T-cell (primary cell): ENCODE results near the gene SMIM32. TPM values are rescaled to one million over a fixed set of nuclear protein-coding genes. Genes with fewer than 3 reads are reported as not detected.

ENCODE experiments used
- ATAC-seq, 4 experiments: fragments of 200-7000 bp in 3 of 4; fragments of 150-1000 bp in 1 of 4; cut with Tn5 transposase; replicated peaks in 1 of 4; 1 replicate in 3 of 4; 2 replicates in 1 of 4; pipeline ENCODE4 v1.10.0; 2021; ENCODE audit warnings: moderate library complexity in 3 of 4, mild to moderate bottlenecking in 2 of 4, moderate number of reproducible peaks in 1 of 4
- CTCF ChIA-PET, 2 donors: fragments of 300-600 bp; sonication (Branson Sonifier 250); formaldehyde crosslinking; loops; one replicate each; lab custom pipeline; 2022; ENCODE audit warnings: antibody characterized with exemption in 2 of 2; lab: Charles Lee
- POLR2A ChIA-PET, 2 donors: fragments of 300-600 bp; sonication (Branson Sonifier 250); formaldehyde crosslinking; loops; one replicate each; lab custom pipeline; 2022; ENCODE audit warnings: antibody characterized with exemption in 2 of 2; lab: Charles Lee
- DNase-seq, 35 experiments: peaks; one replicate each; pipeline versions ENCODE4 v3.0.0 to v3.0.0-alpha.2; 2013 to 2023
- H3K27ac ChIP-seq: one replicate; pipeline ENCODE4 v1.5.1; 2013; ENCODE audit warnings: low read length
- H3K27me3 ChIP-seq, 2 experiments: replicated peaks in 1 of 2; 1 replicate in 1 of 2; 2 replicates in 1 of 2; pipeline versions ENCODE4 v1.6.1 to v1.7.0; 2013; ENCODE audit warnings: low read length in 1 of 2, mixed read lengths in 1 of 2; ENCODE audit not compliant: control insufficient read depth in 2 of 2, insufficient read depth in 2 of 2; ENCODE audit errors: extremely low read depth in 1 of 2
- H3K36me3 ChIP-seq, 2 donors: 1 replicate in 1 of 2; 2 replicates in 1 of 2; pipeline versions ENCODE4 v1.6.1 to v1.7.0; 2013; ENCODE audit warnings: low read length in 1 of 2; ENCODE audit not compliant: control insufficient read depth in 2 of 2, insufficient read depth in 1 of 2; ENCODE audit errors: extremely low read depth in 1 of 2
- H3K4me1 ChIP-seq, 2 experiments: 1 replicate in 1 of 2; 2 replicates in 1 of 2; pipeline versions ENCODE4 v1.6.1 to v1.7.0; 2013; ENCODE audit warnings: low read length in 2 of 2, mixed read lengths in 1 of 2; ENCODE audit not compliant: insufficient read depth in 2 of 2, control insufficient read depth in 1 of 2; ENCODE audit errors: extremely low read depth in 1 of 2
- H3K4me3 ChIP-seq, 2 donors: 1 replicate in 1 of 2; 2 replicates in 1 of 2; pipeline versions ENCODE4 v1.5.1 to v1.7.0; 2013; ENCODE audit warnings: mild to moderate bottlenecking in 2 of 2, low read length in 1 of 2, moderate library complexity in 1 of 2; ENCODE audit not compliant: control insufficient read depth in 1 of 2; ENCODE audit errors: extremely low read depth in 1 of 2
- H3K9me3 ChIP-seq: 2 replicates; pipeline ENCODE4 v1.7.0; 2013
- H3K27ac Mint-ChIP-seq, 2 donors: one replicate each; pipeline ENCODE4 v1.8.0; 2020 to 2021; ENCODE audit warnings: mild to moderate bottlenecking in 2 of 2, mixed read lengths in 2 of 2
- H3K27me3 Mint-ChIP-seq, 2 donors: one replicate each; pipeline ENCODE4 v1.8.0; 2021 to 2022; ENCODE audit warnings: mixed read lengths in 2 of 2
- H3K36me3 Mint-ChIP-seq: one replicate; pipeline ENCODE4 v1.8.0; 2021; ENCODE audit warnings: mixed read lengths
- H3K4me1 Mint-ChIP-seq, 3 donors: one replicate each; pipeline ENCODE4 v1.8.0; 2020 to 2022; ENCODE audit warnings: mixed read lengths in 3 of 3, mild to moderate bottlenecking in 1 of 3
- H3K4me3 Mint-ChIP-seq, 3 donors: one replicate each; pipeline ENCODE4 v1.8.0; 2020 to 2022; ENCODE audit warnings: mild to moderate bottlenecking in 3 of 3, mixed read lengths in 3 of 3, moderate library complexity in 3 of 3
- H3K9me3 Mint-ChIP-seq, 3 donors: one replicate each; pipeline ENCODE4 v1.8.0; 2020 to 2022; ENCODE audit warnings: mixed read lengths in 3 of 3
- whole genome bisulfite sequencing: methylation state at CpG from one replicate; pipeline ENCODE4 v1.1.5; 2013; ENCODE audit warnings: missing lambda C conversion rate; ENCODE audit not compliant: insufficient coverage; 5-methylcytosine and 5-hydroxymethylcytosine counted together
- total RNA-seq, 35 experiments: library from RNA in 6 of 35; stranded (reverse) in 6 of 35; fragments of 120-200 nt in 1 of 35; gene quantifications; one replicate each; pipeline versions ENCODE4 v1.2.1 to v1.2.4 and lab custom pipeline; 2013 to 2026

The SMIM32 gene
- total RNA-seq, 5 donors from 2014 or later (not counting 1 experiment from before 2014, with no cell fraction given) = not detected

DNA sequence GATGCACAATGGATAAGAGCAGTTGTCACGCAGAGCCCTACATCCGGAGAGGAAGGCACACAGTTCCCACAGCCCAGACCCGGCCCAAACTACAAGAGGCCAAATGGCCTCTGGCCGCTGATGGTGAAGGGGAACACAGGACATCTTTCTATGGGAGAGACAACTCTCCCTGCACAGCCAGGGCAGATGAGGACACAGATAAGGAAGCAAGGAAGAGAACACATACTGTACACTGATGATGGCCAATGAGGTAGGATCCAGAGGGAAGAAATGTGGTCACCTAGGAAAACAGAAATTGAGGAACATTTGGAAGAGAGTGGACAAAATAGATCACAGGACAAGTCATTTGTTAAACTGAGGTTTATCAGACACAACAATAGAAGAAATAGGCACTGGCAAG, 28.4 kb upstream of the SMIM32 start:
- WGBS = 88% methylated on average over 3 of the region's 4 CpGs
- CTCF ChIA-PET = no interaction called here
- Histone ChIP-seq H3K4me1 (no peaks in the 10 kb centered on the region), H3K36me3 (no peaks in the 10 kb centered on the region), H3K27me3 (peaks cover 0 to 25% of the 10 kb centered on the region in 2 experiments), H3K4me3 (no peak overlapping the region), H3K27ac (no peak overlapping the region), H3K9me3 (no peaks in the 10 kb centered on the region)
- DNase-seq = no peak
- Mint-ChIP-seq H3K9me3 (peaks cover 11 to 23% (median 12%) of the 10 kb centered on the region in 3 donors), H3K4me3 (no peak overlapping the region), H3K36me3 (no peaks in the 10 kb centered on the region), H3K27ac (no peak overlapping the region), H3K4me1 (no peaks in the 10 kb centered on the region), H3K27me3 (peaks cover 9 to 12% of the 10 kb centered on the region in 2 donors)
- POLR2A ChIA-PET = no interaction called here
- ATAC-seq = no peak

DNA sequence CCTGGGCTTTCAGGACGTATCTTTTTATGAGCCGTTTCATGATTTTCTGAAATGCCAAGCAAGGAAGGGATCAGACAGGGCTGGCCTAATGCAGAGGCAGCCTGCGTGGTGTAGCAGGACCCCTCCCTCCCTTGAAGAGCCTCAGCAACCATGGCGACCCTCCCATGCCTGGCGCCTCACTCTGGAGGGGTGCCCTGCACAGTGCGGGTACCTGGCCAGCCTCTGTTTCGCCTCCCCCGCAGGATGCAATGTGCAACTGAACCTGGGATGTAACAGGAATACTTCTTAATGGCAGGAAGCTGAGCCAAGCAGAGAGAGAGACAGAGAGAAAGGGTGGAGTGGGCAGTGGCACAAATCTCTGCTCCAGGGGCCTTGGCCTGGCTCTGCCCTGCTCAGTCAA, 23.3 kb upstream of the SMIM32 start:
- Histone ChIP-seq H3K36me3 (no peaks in the 10 kb centered on the region), H3K4me3 (no peak overlapping the region), H3K4me1 (no peaks in the 10 kb centered on the region), H3K27ac (no peak overlapping the region), H3K9me3 (no peaks in the 10 kb centered on the region), H3K27me3 (peaks cover 0 to 40% of the 10 kb centered on the region in 2 experiments)
- Mint-ChIP-seq H3K4me1 (no peaks in the 10 kb centered on the region), H3K9me3 (peaks cover 3 to 18% (median 9%) of the 10 kb centered on the region in 3 donors), H3K4me3 (no peak overlapping the region), H3K27ac (no peak overlapping the region), H3K36me3 (no peaks in the 10 kb centered on the region), H3K27me3 (peaks cover 14 to 15% of the 10 kb centered on the region in 2 donors)
- CTCF ChIA-PET = no interaction called here
- WGBS = 74% methylated on average over 6 of the region's 8 CpGs
- POLR2A ChIA-PET = no interaction called here
- ATAC-seq = no peak
- DNase-seq = no peak

DNA sequence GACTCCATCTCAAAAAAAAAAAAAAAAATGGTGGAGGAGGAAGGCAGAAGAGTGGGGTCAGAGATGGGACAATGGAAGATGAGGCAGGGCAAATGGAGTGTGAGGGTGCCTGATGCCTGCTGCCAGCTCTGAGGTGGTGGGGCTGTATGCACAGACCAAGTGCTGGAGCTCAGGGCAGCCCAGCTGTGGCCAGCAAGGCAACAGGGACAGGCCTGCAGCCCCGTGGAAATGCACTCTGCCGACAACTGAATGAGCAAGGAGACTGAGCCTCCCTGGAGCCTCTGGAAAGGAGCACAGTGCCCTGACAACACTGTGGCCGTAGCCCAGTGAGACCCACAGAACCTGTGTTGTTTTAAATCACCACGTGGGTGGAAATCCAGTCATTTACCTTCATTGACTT, 22.9 kb upstream of the SMIM32 start:
- DNase-seq (no peak), ATAC-seq (no peak)
- POLR2A ChIA-PET = no interaction called here
- H3K27ac Mint-ChIP-seq = no peak overlapping the region
- H3K27me3 Mint-ChIP-seq = peaks cover 14 to 15% of the 10 kb centered on the region in 2 donors
- Histone ChIP-seq H3K4me1 (no peaks in the 10 kb centered on the region), H3K27me3 (peaks cover 0 to 39% of the 10 kb centered on the region in 2 experiments), H3K9me3 (no peaks in the 10 kb centered on the region), H3K4me3 (no peak overlapping the region), H3K27ac (no peak overlapping the region), H3K36me3 (no peaks in the 10 kb centered on the region)
- CTCF ChIA-PET = no interaction called here
- no peaks in the 10 kb centered on the region for H3K36me3 Mint-ChIP-seq
- 84% methylated on average over 4 of the region's 4 CpGs for WGBS
- peaks cover 0 to 16% (median 7%) of the 10 kb centered on the region in 3 donors for H3K9me3 Mint-ChIP-seq
- no peak overlapping the region for H3K4me3 Mint-ChIP-seq
- H3K4me1 Mint-ChIP-seq = no peaks in the 10 kb centered on the region

DNA sequence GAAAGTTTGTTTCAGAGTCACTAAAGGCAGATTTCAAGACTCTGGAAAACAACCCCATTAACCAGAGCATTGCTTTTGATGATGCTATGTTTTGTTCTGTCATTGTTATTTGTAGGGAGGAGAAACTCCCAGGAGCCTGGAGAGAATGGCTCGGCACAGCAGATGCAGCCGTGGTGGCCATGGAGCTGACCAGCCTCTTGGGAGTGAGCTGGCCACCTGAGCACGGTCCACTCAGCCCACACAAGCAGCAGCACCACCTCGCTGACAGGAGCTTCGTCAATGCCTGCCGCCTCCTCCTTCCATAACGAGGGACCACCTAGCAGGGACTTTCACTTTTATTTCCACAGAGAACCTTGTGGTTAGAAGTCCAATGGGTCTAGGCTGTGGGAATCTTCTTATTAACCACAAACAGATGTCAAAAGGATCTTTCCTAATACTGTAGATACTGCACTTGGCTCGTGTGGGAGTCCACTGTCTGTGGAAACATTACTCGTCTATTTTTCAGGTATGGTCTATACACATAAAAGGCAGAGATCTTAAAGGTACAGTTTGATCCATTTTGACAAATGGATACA, 21.0 kb upstream of the SMIM32 start:
- WGBS = 65% methylated on average over 2 of the region's 9 CpGs
- no peaks in the 10 kb centered on the region for H3K4me1 Mint-ChIP-seq
- peaks cover 20 to 26% of the 10 kb centered on the region in 2 donors for H3K27me3 Mint-ChIP-seq

DNA sequence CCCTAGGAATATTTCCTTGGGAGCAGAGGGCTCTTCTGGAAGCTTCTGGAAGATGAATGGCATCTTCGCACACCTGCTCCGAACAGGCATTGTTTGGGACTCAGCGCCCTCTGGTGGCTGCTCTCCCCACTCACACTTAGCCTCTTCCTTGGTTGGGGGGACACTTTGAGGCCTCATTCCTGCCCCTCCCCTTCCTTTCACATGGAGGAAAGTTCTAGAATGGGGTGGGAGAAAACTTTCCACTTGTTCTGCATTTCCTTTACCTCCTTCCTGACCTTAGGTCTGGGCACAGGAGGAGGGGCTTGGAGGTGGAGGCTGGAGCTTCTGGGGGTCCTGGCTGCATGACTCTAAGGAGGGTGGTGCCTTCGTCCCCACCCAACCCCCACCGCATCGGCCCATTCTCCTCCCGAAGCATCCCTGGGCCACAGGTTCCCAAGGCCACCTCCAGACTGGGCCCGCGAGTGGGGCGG, 19.3 kb upstream of the SMIM32 start:
- no peak for ATAC-seq
- H3K36me3 ChIP-seq = no peaks in the 10 kb centered on the region
- H3K36me3 Mint-ChIP-seq = no peaks in the 10 kb centered on the region
- POLR2A ChIA-PET = no interaction called here
- peaks cover 20 to 27% of the 10 kb centered on the region in 2 donors for H3K27me3 Mint-ChIP-seq
- no peak overlapping the region for H3K4me3 Mint-ChIP-seq
- peaks cover 0 to 52% of the 10 kb centered on the region in 2 experiments for H3K27me3 ChIP-seq
- H3K27ac ChIP-seq = no peak overlapping the region
- H3K9me3 ChIP-seq = no peaks in the 10 kb centered on the region
- H3K4me3 ChIP-seq = no peak overlapping the region
- H3K27ac Mint-ChIP-seq = no peak overlapping the region
- H3K4me1 ChIP-seq = no peaks in the 10 kb centered on the region
- WGBS = no CpG with 5 or more reads among the region's 10 CpGs
- DNase-seq = peak in 25 of 35 experiments; percentile 4 to 57 (median 22)
- H3K4me1 Mint-ChIP-seq = no peaks in the 10 kb centered on the region
- CTCF ChIA-PET = interaction anchor here (1.0 to 1.2 kb wide), 5 partner anchors 13 to 653 kb away, joined by 3 to 5 read pairs (median 4); no protein-coding TSS in a partner anchor
- H3K9me3 Mint-ChIP-seq = no peaks in the 10 kb centered on the region

More for the DNA sequence above, 21.0 kb upstream of the SMIM32 start:
- H3K36me3 Mint-ChIP-seq = no peaks in the 10 kb centered on the region
- H3K9me3 Mint-ChIP-seq = peaks cover 0 to 4% (median 0%) of the 10 kb centered on the region in 3 donors
- Histone ChIP-seq H3K27me3 (peaks cover 0 to 45% of the 10 kb centered on the region in 2 experiments), H3K36me3 (no peaks in the 10 kb centered on the region), H3K4me3 (no peak overlapping the region), H3K9me3 (no peaks in the 10 kb centered on the region), H3K27ac (no peak overlapping the region), H3K4me1 (no peaks in the 10 kb centered on the region)
- DNase-seq (no peak), ATAC-seq (no peak)
- CTCF ChIA-PET = no interaction called here
- POLR2A ChIA-PET = no interaction called here
- no peak overlapping the region for H3K27ac Mint-ChIP-seq
- no peak overlapping the region for H3K4me3 Mint-ChIP-seq

DNA sequence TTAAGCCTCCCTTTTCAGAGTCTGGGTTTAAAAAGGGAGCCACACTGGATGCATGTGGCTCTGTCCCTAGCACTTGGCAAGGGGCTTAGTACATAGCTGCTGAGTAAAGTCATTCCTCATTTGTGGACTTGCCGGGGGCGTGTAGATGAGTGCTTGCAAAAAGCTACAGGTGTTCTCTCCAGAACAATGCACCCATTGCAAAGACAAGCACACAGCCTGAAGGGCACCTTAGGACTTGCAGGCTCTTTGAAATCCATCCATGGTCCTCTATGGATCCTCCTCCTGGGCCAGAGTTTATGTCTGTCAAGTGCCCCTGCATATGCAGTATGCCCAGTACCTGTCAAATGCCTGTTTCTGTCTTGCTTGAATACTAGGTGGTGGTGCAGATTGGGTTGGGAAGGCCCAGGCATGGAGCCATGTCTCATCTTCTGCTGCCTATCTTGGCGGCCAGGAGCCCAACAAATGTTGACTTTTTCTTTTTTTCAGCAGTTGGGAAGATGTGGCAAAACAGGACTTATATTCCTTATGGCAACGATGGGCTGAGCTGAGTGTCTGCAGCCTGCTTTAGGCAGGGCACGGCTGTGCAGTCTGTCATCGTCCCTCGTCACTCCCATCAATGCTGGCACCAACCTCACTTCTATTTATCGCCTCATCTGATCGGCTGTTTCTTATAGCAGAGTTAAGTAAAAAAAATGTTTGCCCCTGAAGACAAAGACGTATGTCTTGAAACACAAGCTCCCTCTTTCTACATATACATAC, 18.5 kb upstream of the SMIM32 start:
- H3K27me3 Mint-ChIP-seq = peaks cover 15 to 24% of the 10 kb centered on the region in 2 donors
- Histone ChIP-seq H3K4me1 (no peaks in the 10 kb centered on the region), H3K27ac (no peak overlapping the region), H3K9me3 (no peaks in the 10 kb centered on the region), H3K27me3 (peaks cover 0 to 45% of the 10 kb centered on the region in 2 experiments), H3K4me3 (no peak overlapping the region), H3K36me3 (no peaks in the 10 kb centered on the region)
- H3K9me3 Mint-ChIP-seq = no peaks in the 10 kb centered on the region
- no peaks in the 10 kb centered on the region for H3K4me1 Mint-ChIP-seq
- no peak for ATAC-seq
- no peak for DNase-seq
- WGBS = 64% methylated on average over 5 of the region's 10 CpGs
- H3K36me3 Mint-ChIP-seq = no peaks in the 10 kb centered on the region
- ChIA-PET POLR2A (no interaction called here), CTCF (interaction anchor here (1.0 to 1.1 kb wide), 4 partner anchors 14 to 323 kb away, joined by 3 to 5 read pairs (median 4); no protein-coding TSS in a partner anchor)
- H3K27ac Mint-ChIP-seq = no peak overlapping the region
- no peak overlapping the region for H3K4me3 Mint-ChIP-seq
